Measurements from ENCODE around the gene CDS1.

CDS1 gene

DNA sequence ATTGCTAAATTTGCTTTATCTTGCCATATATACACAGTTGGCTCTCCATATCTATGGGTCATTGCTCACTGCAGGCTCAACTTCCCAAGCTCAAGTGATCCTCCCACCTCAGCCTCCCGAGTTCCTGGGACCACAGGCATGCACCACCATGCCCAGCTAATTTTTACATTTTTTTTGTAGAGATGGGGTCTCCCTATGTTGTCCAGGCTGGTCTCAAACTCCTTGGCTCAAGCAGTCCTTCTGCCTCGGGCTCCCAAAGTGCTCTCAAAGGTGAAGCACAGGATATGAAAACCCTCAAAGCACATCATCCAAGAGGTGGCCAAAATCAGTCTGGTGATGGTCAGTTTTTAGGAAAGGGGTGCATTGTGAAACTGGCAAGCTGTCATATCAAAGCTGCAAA, 11.8 kb downstream of the CDS1 start:
- no peaks in the 10 kb centered on the region for H3K36me3 ChIP-seq
- no peaks in the 10 kb centered on the region for H3K9me3 ChIP-seq
- no peak for TF ChIP-seq CTCF (IDR thresholded peaks at IDR 0.05; ENCODE audit: low read depth, low read length)
- H3K4me1 ChIP-seq, result peaks cover 4% of the 10 kb centered on the region; the same call in 1 of the 2 replicates
- H3K27me3 ChIP-seq, result no peaks in the 10 kb centered on the region
- DNase-seq, result no peak
- H3K4me3 ChIP-seq (ENCODE audit: low read depth, low read length), result no peak overlapping the region

DNA sequence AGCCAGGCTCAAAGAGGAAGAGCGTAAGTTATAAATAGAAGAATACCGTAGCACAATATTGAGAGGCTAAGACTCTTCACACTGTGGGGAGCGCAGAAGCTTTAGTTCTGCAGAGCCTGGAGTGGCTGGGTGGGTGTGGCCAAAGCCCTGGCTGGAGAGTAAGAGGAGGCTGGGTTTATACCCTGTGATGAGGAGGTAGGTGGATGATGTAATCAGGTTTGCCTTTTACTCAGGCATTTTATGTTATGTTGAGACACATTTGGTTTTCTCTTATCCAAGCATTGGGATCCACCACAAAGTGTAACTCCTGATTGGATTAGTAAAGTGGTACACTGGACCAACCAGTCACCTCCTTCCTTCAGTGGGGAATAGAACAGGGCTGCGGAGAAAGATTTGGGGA, 13.9 kb downstream of the CDS1 start:
- Histone ChIP-seq H3K4me3 (ENCODE audit: low read depth, low read length) (no peak overlapping the region), H3K4me1 (peaks cover 4% of the 10 kb centered on the region; the same call in 1 of the 2 replicates), H3K36me3 (no peaks in the 10 kb centered on the region), H3K27me3 (no peaks in the 10 kb centered on the region), H3K9me3 (no peaks in the 10 kb centered on the region)
- no peak for DNase-seq
- TF ChIP-seq CTCF (IDR thresholded peaks at IDR 0.05; ENCODE audit: low read depth, low read length), result no peak

DNA sequence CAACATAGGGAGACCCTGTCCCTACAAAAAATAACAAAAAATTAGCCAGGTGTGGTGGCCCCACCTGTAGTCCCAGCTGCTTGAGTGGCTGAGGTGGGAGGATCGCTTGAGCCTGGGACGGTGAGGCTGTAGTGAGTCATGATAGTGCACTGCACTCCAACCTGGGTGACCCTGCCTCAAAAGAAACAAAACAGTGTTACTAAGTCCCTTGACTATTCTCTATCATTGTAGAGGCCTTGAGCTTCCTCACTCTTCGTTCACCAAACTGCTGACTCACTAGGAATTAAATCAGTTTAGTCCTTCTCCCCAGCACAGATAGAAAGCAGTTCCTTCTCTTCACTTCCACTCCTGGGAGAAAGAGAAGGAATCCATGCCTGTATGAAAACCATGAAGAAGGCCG, 14.5 kb downstream of the CDS1 start:
- no peaks in the 10 kb centered on the region for H3K27me3 ChIP-seq
- no peak overlapping the region for H3K4me3 ChIP-seq (ENCODE audit: low read depth, low read length)
- H3K4me1 ChIP-seq, result peaks cover 4% of the 10 kb centered on the region; the same call in 1 of the 2 replicates
- TF ChIP-seq CTCF (IDR thresholded peaks at IDR 0.05; ENCODE audit: low read depth, low read length), result no peak
- H3K9me3 ChIP-seq, result no peaks in the 10 kb centered on the region
- no peaks in the 10 kb centered on the region for H3K36me3 ChIP-seq
- no peak for DNase-seq

- no peak for TF ChIP-seq CTCF (IDR thresholded peaks at IDR 0.05; ENCODE audit: low read depth, low read length)
- no peaks in the 10 kb centered on the region for H3K27me3 ChIP-seq
- no peak overlapping the region for H3K4me3 ChIP-seq (ENCODE audit: low read depth, low read length)
- no peaks in the 10 kb centered on the region for H3K9me3 ChIP-seq
- no peak for DNase-seq
- H3K36me3 ChIP-seq, result no peaks in the 10 kb centered on the region
- H3K4me1 ChIP-seq, result no peaks in the 10 kb centered on the region
These were observed 23.7 kb downstream of the CDS1 start for GRCh38 chr4:84606645-84607044.

- H3K9me3 ChIP-seq, result no peaks in the 10 kb centered on the region
- TF ChIP-seq CTCF (IDR thresholded peaks at IDR 0.05; ENCODE audit: low read depth, low read length), result no peak
- no peaks in the 10 kb centered on the region for H3K4me1 ChIP-seq
- no peak for DNase-seq
- H3K36me3 ChIP-seq, result no peaks in the 10 kb centered on the region
- no peaks in the 10 kb centered on the region for H3K27me3 ChIP-seq
- H3K4me3 ChIP-seq (ENCODE audit: low read depth, low read length), result no peak overlapping the region
These were observed 28.6 kb downstream of the CDS1 start for GRCh38 chr4:84611531-84611930.

DNA sequence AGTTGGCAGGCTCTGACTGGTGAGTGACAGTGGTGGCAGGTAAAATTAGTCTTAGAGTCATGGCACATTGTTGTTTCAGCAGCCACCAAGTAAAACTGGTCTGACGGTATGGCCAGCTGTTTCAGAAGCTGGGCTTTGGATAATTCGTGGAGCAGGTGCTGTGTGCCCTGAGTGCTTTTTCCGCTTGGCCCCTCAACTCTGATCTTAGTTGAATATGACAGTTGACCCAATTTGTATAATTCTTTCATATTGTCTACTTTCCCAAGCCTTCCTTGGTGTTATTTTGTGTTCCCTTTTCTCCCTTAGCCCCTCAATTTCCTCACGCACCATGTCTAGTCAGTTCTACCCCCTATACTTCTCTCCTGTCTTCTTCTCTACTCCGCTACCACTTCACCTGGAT, 32.0 kb downstream of the CDS1 start:
- Histone ChIP-seq H3K9me3 (no peaks in the 10 kb centered on the region), H3K36me3 (no peaks in the 10 kb centered on the region), H3K4me1 (no peaks in the 10 kb centered on the region), H3K4me3 (ENCODE audit: low read depth, low read length) (no peak overlapping the region), H3K27me3 (no peaks in the 10 kb centered on the region)
- no peak for DNase-seq
- TF ChIP-seq CTCF (IDR thresholded peaks at IDR 0.05; ENCODE audit: low read depth, low read length), result no peak

Measured in BE2C (cell line).